Activated T-helper 17 cell treated with anti-CD3 and anti-CD28 coated beads, Interleukin-2, amount 50 U/mL, for 72 hours (primary cell): ENCODE results near the gene TXNDC11. TPM values are rescaled to one million over a fixed set of nuclear protein-coding genes. Genes with fewer than 3 reads are reported as not detected.

ENCODE experiments used
- ATAC-seq: fragments of 150-1000 bp; cut with Tn5 transposase; replicated peaks from 2 replicates; pipeline ENCODE4 v1.10.0; 2021; ENCODE audit warnings: mild to moderate bottlenecking, moderate library complexity
- H3K27ac Mint-ChIP-seq: one replicate; pipeline ENCODE4 v1.8.0; 2022; ENCODE audit warnings: mixed read lengths
- H3K27me3 Mint-ChIP-seq: one replicate; pipeline ENCODE4 v1.8.0; 2022; ENCODE audit warnings: mixed read lengths
- H3K36me3 Mint-ChIP-seq: one replicate; pipeline ENCODE4 v1.8.0; 2022; ENCODE audit warnings: low read depth, mild to moderate bottlenecking, mixed read lengths
- H3K4me1 Mint-ChIP-seq: one replicate; pipeline ENCODE4 v1.8.0; 2022; ENCODE audit warnings: mixed read lengths
- H3K4me3 Mint-ChIP-seq: one replicate; pipeline ENCODE4 v1.8.0; 2022; ENCODE audit warnings: mild to moderate bottlenecking, mixed read lengths
- H3K9me3 Mint-ChIP-seq: one replicate; pipeline ENCODE4 v1.8.0; 2022; ENCODE audit warnings: mixed read lengths
- total RNA-seq, 2 donors: library from RNA; stranded (reverse); gene quantifications; one replicate each; pipeline ENCODE4 v1.2.3, GENCODE V29; 2022

The TXNDC11 gene
- total RNA-seq, 2 donors from 2014 or later = 33.8 to 38.6 TPM

DNA sequence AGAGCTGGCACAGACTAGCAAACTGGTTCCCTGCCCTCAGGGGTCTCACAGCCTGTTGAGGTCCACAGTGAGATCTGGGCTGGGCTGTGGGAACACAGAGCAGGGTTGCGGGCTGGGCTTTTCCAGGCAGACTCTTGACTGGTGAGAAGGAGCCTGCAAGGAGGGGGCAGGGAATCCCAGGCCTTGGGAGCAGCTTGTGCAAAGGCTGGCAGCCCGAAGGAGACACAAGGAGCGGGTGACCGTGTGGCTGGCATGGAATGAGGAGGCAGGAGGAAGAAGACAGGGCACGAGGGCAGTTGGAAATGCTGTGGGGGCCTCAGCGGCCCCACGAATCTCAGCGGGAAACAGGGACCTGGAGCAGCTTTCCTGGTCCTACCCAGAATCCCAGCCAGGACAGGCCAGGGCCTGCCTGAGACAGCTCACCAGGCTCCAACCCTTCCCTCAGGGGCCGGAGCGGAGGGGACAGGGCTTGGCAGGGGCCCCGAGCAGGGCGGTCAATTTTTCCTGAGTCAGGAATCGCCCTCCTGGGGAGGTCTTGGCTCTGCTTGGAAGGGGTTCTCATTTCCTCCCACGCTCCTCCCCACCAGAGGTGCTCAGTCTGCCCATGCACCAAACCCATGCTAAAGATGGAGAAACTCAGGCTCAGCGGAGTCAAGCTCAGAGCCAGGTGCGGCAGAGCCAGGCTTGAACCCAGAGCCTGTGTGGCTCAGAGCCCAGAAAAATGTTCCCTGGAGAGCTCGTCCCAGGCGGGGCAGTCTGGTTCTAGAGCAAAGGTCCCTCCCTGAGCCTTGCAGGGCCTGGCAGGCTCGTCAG lies 83.6 kb downstream of the TXNDC11 start:
- H3K4me3 Mint-ChIP-seq = no peak overlapping the region
- no peaks in the 10 kb centered on the region for H3K27me3 Mint-ChIP-seq
- H3K36me3 Mint-ChIP-seq = no peaks in the 10 kb centered on the region
- H3K4me1 Mint-ChIP-seq = no peaks in the 10 kb centered on the region
- no peaks in the 10 kb centered on the region for H3K9me3 Mint-ChIP-seq
- no peak for ATAC-seq
- H3K27ac Mint-ChIP-seq = no peak overlapping the region

DNA sequence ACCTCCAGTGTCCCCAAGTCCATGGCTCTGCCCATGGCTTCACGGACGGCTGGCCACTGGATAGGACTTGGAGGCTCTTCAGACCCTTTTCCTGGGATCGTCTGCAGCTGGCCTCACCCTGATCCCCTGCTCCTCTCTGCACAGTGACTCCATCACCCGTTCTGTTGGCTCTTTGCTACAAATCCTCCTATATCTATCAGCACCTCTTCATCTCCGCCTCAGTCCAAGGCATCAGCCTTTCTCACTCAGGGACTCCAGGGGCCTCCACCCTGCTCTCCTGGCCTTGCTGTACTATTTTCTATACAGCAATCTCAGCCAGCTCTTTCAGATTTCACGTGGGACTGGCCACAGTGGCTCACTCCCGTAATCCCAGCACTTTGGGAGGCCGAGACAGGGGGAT lies 85.1 kb downstream of the TXNDC11 start:
- no peak for ATAC-seq
- Mint-ChIP-seq H3K36me3 (no peaks in the 10 kb centered on the region), H3K27ac (no peak overlapping the region), H3K9me3 (no peaks in the 10 kb centered on the region), H3K4me3 (no peak overlapping the region), H3K27me3 (no peaks in the 10 kb centered on the region), H3K4me1 (no peaks in the 10 kb centered on the region)

DNA sequence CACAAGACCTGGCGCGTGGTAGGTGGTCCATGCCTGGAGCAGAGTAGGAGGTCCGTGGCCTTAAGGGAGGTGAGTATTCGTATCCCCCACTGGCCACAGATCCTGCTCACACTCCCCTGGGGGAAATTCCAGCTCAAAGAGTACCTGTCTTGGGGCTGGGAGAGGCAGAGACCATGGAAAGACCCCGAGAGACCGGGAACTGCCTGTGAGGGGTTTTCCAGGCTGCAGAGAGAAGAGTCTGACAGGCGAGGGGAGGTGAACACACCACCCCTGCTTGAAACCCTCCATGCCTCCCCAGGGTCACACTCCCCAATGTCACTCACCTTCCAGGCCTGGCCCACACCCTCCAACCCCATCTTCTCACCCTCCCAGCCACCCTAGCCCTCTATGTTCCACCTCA lies 87.0 kb downstream of the TXNDC11 start:
- no peak for ATAC-seq
- no peak overlapping the region for H3K4me3 Mint-ChIP-seq
- no peaks in the 10 kb centered on the region for H3K27me3 Mint-ChIP-seq
- H3K27ac Mint-ChIP-seq = no peak overlapping the region
- no peaks in the 10 kb centered on the region for H3K4me1 Mint-ChIP-seq
- no peaks in the 10 kb centered on the region for H3K36me3 Mint-ChIP-seq
- H3K9me3 Mint-ChIP-seq = no peaks in the 10 kb centered on the region

DNA sequence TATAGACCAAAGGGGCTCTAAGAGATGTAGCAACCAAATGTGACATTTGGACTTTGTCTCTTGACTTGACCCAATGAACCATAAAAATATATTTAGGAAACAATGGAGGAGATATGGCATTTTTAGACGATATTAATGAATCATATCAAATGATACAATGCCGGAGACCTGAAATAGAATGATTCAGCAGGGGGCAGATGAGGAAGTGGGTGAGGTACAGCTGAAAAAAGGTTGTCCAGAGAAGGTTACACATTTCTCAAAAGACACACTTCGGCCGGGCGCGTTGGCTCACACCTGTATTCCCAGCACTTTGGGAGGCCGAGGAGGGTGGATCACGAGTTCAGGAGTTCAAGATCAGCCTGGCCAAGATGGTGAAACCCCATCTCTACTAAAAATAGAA lies 90.9 kb downstream of the TXNDC11 start:
- no peak overlapping the region for H3K4me3 Mint-ChIP-seq
- no peaks in the 10 kb centered on the region for H3K9me3 Mint-ChIP-seq
- H3K4me1 Mint-ChIP-seq = no peaks in the 10 kb centered on the region
- H3K27me3 Mint-ChIP-seq = no peaks in the 10 kb centered on the region
- H3K36me3 Mint-ChIP-seq = no peaks in the 10 kb centered on the region
- H3K27ac Mint-ChIP-seq = peak overlapping the region; percentile 1
- ATAC-seq = no peak

DNA sequence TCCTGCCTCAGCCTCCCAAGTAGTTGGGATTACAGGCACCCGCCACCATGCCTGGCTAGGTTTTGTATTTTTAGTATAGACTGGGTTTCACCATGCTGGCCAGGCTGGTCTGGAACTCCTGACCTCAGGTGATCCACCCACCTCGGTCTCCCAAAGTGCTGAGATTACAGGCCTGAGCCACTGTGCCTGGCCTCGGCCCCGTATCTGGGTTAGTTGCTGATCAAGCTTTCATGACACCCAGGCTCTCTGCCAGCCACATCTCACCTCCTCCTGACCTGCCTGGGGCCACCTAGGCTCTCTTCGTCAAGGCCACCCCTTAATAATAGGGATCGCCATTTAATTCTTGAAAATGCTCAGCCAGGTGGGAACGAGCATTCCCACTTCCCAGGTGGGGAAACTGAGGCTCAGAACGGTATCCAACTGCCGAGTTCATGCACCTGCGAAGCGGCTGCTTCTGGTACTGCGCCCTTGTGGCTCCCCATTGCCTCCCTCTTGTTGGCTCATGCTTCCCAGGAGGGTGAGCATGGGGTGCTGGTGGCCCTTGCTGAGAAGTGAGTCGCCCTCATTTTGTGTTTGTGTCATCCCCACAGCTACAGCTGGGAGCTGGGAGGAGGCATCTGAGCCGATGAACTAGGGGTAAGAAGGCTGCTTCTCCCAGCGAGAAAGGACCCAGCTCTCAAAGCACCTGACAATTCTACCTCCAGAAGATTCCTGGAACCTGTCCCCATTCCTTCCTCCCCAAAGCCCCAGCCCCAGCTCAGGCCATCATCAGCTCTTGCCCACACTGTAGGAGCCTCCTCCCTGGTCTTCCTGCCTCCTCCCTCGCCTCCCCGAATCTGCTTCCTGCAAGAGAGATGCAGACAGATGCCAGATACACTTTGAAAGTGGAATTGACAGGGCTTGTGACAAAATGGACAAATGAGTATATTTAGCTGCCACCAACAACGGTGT lies 91.7 kb downstream of the TXNDC11 start:
- no peak for ATAC-seq
- Mint-ChIP-seq H3K4me1 (no peaks in the 10 kb centered on the region), H3K36me3 (no peaks in the 10 kb centered on the region), H3K4me3 (no peak overlapping the region), H3K9me3 (no peaks in the 10 kb centered on the region), H3K27me3 (no peaks in the 10 kb centered on the region), H3K27ac (peak overlapping the region; percentile 1)

DNA sequence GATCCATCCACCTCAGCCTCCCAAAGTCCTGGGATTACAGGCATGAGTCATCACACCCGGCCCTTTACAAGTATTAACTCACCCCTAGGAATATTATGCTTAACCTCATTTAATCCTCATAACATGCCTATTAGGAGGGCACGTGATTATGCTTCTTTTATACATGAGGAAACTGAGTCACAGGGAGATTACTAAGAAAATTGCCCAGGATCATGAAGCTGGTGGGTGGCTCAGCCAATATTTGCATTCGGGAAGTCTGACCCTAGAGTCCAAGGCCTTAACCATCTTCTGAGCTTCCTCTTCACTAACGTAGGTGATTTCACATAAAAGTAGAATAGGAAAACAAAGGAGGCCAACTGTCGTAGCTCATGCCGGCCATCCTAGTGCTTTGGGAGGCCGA lies 93.4 kb downstream of the TXNDC11 start:
- H3K27me3 Mint-ChIP-seq = no peaks in the 10 kb centered on the region
- H3K4me3 Mint-ChIP-seq = no peak overlapping the region
- no peaks in the 10 kb centered on the region for H3K4me1 Mint-ChIP-seq
- ATAC-seq = no peak
- H3K9me3 Mint-ChIP-seq = no peaks in the 10 kb centered on the region
- H3K36me3 Mint-ChIP-seq = no peaks in the 10 kb centered on the region
- no peak overlapping the region for H3K27ac Mint-ChIP-seq

DNA sequence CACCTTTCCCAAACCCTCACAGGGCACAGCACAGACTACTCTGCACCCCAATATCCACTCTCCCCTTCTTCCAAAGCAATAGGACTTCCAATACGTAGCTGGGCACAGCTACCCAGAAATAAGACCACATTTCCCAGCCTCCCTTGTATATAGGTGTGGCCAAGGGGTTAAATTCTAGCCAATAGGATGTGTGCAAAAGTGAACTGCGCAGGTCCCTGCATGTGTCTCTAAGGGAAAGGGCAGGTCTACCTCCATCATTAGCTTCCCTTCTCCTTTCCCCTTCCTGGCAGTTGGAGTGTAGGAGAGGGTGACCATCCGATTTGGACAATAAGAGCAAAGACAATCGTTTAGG lies 99.9 kb downstream of the TXNDC11 start:
- H3K27me3 Mint-ChIP-seq = peaks cover 4% of the 10 kb centered on the region
- no peaks in the 10 kb centered on the region for H3K4me1 Mint-ChIP-seq
- no peaks in the 10 kb centered on the region for H3K9me3 Mint-ChIP-seq
- no peak overlapping the region for H3K27ac Mint-ChIP-seq
- ATAC-seq = no peak
- no peak overlapping the region for H3K4me3 Mint-ChIP-seq
- no peaks in the 10 kb centered on the region for H3K36me3 Mint-ChIP-seq

DNA sequence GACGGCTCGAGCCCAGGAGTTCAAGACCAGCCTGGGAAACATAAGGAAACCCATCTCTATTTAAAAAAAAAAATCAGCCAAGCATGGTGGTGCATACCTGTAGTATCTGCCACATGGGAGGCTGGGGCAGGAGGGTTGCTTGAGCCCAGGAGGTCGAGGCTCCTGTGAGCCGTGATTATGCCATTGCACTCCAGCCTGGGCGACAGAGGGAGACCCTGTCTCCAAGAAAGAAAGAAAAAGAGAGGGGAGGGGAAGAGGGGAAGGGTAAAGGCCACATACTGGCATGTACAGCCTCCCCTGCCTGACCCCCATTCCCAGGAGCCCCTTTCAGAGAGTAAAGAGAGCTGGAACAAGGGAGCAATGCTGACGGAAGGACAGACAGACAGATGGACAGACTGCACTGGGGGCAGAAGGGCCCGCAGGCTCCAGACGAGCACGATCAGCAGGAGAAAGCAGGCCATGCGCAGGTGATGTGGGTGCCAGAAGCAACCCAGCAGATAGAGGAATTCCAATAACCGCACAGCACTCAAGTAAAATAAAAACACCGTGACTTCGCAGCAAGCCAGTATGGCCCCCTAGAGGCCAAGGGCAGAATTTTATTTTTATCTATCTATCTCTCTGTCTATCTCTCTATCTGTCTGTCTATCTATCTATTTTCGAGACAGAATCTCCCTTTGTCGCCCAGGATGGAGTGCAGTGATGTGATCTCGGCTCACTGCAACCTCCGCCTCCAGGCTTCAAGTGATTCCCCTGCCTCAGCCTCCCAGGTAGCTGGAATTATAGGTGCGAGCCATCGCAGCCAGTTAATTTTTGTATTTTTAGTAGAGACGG lies 101.5 kb downstream of the TXNDC11 start:
- Mint-ChIP-seq H3K27me3 (peaks cover 4% of the 10 kb centered on the region), H3K27ac (no peak overlapping the region), H3K36me3 (no peaks in the 10 kb centered on the region), H3K4me1 (no peaks in the 10 kb centered on the region), H3K9me3 (no peaks in the 10 kb centered on the region), H3K4me3 (no peak overlapping the region)
- ATAC-seq = peak; percentile 44

DNA sequence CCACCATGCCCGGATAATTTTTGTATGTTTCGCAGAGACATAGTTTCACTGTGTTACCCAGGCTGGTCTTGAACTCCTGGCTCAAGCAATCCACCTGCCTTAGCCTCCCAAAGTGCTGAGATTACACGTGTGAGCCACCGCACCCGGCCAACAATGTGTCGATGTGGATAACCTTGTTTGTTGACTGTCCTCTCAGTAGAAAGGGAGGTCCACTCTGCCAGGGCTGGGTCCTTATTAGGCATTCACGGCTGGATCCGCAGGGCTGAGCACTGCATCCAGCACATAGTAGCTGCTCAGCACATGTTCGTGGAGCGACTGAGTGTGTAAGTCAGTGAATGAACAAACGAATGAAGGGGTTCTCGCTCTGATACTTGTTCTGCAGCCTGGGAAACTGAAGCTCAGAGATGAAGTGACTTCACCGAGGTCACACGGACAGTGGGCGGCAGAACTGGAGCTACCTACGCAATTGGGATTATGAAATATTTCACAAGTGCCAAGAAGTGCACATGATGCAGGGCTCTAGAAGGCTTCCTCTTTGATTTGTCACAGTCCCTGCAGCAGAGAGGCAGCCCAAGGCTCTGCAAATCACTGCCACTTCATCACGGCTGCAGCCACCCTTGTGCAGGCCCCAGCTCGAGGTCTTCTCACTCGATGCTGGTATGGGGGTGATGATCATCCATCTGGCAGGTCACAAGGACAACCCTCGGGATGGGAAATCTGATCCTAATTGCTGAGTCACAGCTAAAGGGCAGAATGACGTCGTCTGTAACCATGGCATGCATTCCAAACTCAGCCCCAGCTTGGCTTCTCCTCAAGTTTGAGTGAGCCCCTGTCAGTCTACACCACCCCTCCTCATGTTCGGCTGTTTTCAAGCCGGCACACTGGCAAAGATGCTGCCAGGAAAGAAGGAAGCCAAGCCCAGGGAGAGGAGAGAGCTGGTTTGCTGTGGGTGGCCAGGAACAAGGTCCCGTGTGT lies 102.4 kb downstream of the TXNDC11 start:
- Mint-ChIP-seq H3K9me3 (no peaks in the 10 kb centered on the region), H3K27me3 (peaks cover 4% of the 10 kb centered on the region)

DNA sequence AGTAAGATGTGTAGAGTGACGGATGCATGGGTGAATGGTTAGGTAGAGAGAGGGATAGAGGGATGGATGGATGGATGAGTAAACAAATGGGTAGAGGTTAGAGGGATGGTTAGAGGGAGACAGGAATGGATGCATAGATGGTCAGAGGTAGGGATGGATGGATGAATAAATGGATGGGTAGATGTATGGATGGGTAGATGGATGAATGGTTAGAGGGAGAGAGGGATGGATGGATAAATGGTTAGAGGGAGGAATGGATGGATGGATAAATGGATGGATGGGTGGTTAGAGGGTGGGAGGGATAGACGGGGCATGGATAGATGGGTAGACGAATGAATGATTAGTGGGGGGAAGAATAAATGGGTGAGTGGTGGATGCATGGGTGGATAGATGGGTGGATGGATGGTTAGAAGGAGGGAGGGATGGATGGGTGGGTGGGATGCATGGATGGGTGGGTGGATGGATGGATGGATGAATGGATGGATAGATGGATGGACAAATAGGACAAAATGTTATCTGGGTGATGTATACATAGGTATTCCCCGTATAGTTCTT lies 103.6 kb downstream of the TXNDC11 start:
- no peak for ATAC-seq
- H3K9me3 Mint-ChIP-seq = no peaks in the 10 kb centered on the region
- H3K36me3 Mint-ChIP-seq = no peaks in the 10 kb centered on the region
- H3K27ac Mint-ChIP-seq = no peak overlapping the region
- no peaks in the 10 kb centered on the region for H3K4me1 Mint-ChIP-seq
- no peak overlapping the region for H3K4me3 Mint-ChIP-seq
- H3K27me3 Mint-ChIP-seq = peaks cover 2% of the 10 kb centered on the region

More for the DNA sequence above, 102.4 kb downstream of the TXNDC11 start:
- no peaks in the 10 kb centered on the region for H3K4me1 Mint-ChIP-seq
- H3K36me3 Mint-ChIP-seq = no peaks in the 10 kb centered on the region
- ATAC-seq = peak; percentile 21
- H3K27ac Mint-ChIP-seq = no peak overlapping the region
- no peak overlapping the region for H3K4me3 Mint-ChIP-seq

DNA sequence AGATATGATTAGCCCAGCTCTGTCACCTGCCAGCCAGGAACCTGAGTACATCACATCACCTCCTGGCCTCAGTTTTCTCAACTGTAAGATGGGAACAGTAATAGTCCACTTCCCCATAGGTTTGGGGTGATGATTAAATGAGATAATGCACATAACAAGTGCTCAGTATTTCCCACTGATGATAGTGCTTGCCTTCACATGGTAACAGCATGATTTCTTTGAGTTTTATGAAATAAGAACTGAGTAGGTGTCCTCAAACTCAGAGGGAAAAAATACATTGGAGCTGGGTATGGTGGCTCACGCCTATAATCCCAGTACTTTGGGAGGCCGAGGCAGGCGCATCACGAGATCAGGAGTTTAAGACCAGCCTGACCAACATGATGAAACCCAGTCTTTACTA lies 104.5 kb downstream of the TXNDC11 start:
- no peaks in the 10 kb centered on the region for H3K4me1 Mint-ChIP-seq
- no peak overlapping the region for H3K27ac Mint-ChIP-seq
- H3K27me3 Mint-ChIP-seq = no peaks in the 10 kb centered on the region
- no peak overlapping the region for H3K4me3 Mint-ChIP-seq
- no peaks in the 10 kb centered on the region for H3K36me3 Mint-ChIP-seq
- no peaks in the 10 kb centered on the region for H3K9me3 Mint-ChIP-seq
- no peak for ATAC-seq

DNA sequence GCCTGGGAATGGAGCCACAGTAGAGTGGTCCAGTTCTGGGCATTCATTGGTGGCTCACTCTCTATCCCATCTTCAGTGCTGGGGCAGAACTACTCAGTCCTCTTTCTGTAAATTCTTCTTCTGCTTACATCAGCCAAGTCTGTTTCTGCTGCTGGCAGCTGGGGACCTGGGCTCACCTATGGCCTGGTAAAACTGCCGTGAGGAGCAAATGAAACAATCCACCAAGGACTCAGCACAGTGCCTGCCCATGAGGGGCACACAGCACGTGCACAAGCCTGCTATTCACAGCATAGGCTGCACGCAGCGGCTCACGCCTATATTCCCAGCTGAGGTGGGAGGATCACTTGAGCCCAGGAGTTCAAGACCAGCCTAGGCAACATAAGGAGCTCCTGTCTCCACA lies 105.3 kb downstream of the TXNDC11 start:
- Mint-ChIP-seq H3K27ac (no peak overlapping the region), H3K4me3 (no peak overlapping the region), H3K4me1 (no peaks in the 10 kb centered on the region), H3K9me3 (no peaks in the 10 kb centered on the region), H3K36me3 (no peaks in the 10 kb centered on the region), H3K27me3 (no peaks in the 10 kb centered on the region)
- ATAC-seq = no peak

DNA sequence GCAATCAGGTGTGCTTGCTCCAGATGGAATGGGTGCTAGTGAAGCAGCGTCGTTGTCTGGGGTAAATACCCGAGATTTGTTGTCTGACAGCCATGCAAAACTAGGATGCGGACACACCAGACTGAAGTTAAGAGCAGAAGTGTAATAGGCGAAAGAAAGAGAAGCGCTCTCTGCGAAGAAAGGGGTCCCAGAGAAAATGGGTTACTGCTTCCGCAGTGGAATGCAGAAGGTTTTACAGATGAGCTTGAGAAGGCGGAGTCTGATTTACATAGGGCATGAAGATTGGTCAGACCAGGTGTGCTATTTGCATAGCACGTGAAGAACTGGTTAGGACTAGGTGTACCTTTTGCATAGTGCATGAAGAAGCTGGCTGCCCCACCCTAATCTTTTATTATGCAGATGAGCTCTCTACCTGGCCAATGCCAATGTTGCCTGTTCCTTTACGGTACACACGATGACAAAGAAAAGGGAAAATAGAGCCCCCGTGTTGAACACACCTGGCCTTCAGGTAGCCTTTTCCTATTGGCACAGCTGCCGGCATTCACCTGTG lies 106.4 kb downstream of the TXNDC11 start:
- Mint-ChIP-seq H3K36me3 (no peaks in the 10 kb centered on the region), H3K27ac (no peak overlapping the region), H3K27me3 (no peaks in the 10 kb centered on the region), H3K4me3 (no peak overlapping the region), H3K4me1 (no peaks in the 10 kb centered on the region), H3K9me3 (no peaks in the 10 kb centered on the region)
- no peak for ATAC-seq
